HG03159 (cell line): ENCODE measurements around the gene NR1I3.

ENCODE experiments used
- ATAC-seq: cut with Tn5 transposase; IDR thresholded peaks from one replicate; pipeline ENCODE4 v1.9.1; 2021; ENCODE audit warnings: mild to moderate bottlenecking, moderate library complexity; ENCODE audit not compliant: unreplicated experiment

The NR1I3 gene

DNA sequence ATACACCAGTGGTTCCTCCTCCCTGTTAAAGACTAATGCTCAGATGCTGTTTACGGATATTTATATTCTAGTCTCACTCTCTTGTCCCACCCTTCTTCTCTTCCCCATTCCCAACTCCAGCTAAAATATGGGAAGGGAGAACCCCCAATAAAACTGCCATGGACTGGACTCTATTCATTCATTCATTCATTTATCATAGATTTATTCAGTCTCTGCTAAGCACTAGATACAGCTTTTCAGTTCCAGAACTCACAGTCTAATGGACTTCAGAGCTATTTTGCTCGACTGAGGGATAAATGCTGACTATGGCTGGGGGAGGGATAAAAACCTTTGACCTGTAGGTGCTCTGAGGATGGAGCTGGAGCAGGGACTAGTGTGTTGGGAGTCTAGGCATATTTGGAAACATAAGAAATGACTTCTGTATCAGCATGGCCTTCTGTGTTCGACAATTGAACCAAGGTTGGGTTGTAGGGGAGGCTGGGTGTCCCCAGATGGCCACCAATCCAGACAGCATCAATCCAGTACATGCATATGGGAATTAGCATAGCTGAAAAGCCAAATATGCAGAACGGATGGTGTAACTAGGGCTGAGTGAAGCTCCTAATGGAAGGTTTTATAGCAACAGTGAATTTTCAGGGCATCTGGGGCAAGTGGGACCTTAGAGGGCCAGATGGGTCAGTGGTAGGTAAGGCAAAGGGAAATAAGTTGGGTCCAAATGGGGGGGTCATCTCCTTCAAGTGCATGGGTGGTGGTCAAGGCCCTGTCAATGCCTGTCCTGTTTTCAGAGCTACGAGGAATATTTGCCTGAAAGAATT lies 18.7 kb downstream of the NR1I3 start:
- ATAC-seq = no peak

GRCh38 chr1:161218301-161219077 lies 19.5 kb downstream of the NR1I3 start:
- ATAC-seq = no peak

DNA sequence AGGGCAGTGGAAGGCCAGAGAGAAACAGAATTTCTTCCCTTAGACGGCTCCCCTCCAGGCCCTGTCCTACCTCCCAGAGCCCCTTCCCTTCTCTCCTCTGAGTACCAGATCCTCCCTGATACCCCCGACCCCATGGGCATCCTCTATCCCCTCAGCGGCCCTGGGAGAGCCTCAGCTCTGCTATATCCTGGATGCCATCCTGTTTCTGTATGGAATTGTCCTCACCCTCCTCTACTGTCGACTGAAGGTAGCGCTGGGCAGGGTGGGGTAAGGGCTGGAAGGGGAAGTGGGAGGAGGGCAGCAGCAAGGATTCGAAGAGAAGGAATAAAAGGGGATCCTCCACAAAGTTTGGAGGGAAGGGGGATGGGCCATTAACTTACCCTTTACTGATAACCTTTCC lies 20.2 kb downstream of the NR1I3 start:
- no peak for ATAC-seq

- peak; percentile 82 for ATAC-seq
These were observed 20.9 kb downstream of the NR1I3 start for GRCh38 chr1:161216945-161217712.

DNA sequence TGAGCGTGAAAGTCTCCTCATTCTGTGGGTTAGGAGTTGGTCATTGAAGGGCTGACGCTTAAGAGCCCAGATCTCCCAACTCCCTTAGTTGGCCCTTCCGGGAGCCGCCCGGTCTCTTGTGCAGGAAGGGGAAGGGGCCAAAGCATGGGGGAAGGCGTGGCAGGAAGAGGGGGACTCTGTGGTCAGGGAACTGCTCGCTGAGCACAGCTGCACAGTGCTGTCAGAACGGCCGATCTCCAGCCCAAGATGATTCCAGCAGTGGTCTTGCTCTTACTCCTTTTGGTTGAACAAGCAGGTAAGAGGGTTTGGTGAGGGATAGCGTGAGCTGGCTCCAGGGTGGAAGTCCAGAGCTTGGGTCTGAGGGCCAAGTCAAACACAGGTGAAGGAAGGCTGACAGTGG lies 22.9 kb downstream of the NR1I3 start, which contains the start of gene FCER1G:
FCER1G (plus strand) TSS at position 220 of the 400 bp plus-strand sequence; CDS start at position 247, 27 bp downstream.
- ATAC-seq = no peak

DNA sequence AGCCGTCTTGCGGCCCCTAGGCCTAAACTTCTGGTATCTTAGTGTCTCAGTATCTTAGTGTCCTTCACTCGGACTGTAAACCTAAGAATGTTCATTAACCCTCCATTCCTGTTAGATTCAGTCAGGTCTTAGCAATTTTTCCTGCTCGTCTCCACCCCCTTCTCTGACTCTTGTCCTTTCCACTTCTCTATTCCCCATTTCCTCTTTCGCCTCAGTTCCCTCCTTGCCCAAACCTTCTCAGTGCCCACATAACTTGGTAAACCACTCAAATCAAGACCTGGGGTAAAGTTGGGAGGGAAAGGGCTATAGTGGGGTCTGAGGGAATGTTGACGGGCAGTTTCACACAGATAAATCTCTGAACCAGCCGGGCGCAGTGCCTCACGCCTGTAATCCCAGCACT lies 23.6 kb downstream of the NR1I3 start:
- no peak for ATAC-seq

- ATAC-seq = peak; percentile 63
These were observed 28.1 kb downstream of the NR1I3 start for GRCh38 chr1:161209790-161210409.

DNA sequence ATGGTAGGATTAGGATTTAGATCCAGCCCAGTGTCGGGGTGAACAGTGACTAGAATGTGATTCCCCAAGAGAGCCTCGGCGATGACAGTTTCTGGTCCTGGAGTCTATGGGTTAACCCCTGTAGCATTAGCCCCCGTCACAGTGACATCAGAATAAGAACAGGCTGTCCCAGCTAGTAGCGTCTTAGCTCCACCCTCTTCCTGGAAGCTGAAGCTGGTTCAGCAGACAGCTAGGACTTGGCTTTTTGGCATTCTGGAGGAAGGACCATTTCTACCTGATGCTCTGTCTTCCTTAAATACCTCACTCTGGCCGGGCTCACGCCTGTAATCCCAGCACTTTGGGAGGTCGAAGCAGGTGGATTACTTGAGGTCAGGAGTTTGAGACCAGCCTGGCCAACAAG lies 30.8 kb downstream of the NR1I3 start:
- ATAC-seq = no peak

GRCh38 chr1:161206411-161207140 lies 31.4 kb downstream of the NR1I3 start:
- no peak for ATAC-seq

DNA sequence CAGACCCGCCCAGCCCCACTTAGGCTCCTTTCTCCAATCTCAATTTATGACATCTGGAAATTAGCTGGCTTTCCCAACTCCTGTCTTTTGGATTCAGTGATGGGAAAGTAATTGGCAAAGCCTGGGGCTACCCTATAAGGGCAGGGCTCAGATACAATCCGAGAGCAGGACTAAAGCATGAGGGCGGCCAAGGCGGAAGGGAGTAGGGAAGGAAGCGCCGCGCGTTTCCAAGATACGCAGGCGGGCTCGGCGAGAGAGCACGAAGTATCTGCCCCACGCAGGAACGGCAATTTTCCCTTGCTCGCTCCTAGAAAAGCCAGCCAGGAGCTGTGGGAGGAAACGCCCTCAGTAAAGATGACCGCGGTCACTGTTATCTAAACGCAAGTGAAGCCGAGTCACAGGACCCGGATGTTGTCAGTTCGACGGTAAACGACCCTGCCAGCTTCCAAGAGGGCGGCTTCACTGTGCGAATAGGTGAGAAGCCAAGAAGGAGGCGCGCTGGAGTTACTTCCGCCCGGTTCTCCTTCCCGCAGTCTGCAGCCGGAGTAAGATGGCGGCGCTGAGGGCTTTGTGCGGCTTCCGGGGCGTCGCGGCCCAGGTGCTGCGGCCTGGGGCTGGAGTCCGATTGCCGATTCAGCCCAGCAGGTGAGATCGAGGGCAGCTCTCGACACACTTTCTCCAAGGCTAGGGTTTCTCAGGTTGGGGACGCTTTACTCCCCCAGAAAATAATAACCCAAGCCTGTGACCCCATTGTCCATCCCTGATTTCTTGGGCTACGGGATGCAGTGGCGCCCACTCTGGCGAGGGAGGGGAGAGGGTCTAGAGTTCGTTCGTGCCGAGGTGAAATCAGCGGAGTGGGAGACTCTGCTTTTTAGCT lies 35.9 kb downstream of the NR1I3 start, which contains the start of gene NDUFS2:
NDUFS2 (plus strand) TSS at position 532 of the 877 bp plus-strand sequence; CDS start at position 551, 19 bp downstream.
- ATAC-seq = peak; percentile 94

- ATAC-seq = peak; percentile 9
These were observed 36.8 kb downstream of the NR1I3 start for GRCh38 chr1:161200992-161201835.

GRCh38 chr1:161200421-161200991 lies 37.5 kb downstream of the NR1I3 start:
- no peak for ATAC-seq

GRCh38 chr1:161199506-161200139 lies 38.4 kb downstream of the NR1I3 start:
- ATAC-seq = no peak

DNA sequence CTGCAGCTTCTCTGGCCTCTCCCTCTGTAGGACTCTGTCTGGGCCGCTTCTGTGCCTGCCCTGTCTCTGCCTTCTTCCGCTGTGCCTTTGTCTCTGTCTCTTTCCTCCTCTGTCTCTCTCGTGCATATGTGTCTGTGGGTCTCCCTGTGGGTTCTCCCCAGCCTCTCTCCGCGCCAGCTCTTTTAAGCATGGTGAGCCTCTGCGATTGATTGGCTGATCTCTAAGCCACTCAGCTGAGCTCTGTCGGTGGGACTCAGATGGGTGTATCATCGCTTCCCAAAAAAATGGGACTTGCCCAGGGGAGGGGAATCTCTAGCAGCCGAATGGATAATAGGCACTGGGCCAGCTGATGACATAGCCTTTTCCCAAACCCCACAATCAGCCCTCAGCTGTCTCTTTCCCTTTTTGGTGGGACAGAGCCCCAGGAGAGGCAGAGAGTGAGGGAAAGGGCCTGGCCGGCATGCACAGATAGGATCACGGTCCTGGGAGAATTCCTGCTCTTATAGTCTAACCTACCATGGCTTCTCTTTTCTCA lies 39.0 kb downstream of the NR1I3 start, which contains the start of gene ADAMTS4:
ADAMTS4 (minus strand) TSS at position 158 of the 535 bp plus-strand sequence. CDS start 427 bp downstream, outside the sequence.
- no peak for ATAC-seq

DNA sequence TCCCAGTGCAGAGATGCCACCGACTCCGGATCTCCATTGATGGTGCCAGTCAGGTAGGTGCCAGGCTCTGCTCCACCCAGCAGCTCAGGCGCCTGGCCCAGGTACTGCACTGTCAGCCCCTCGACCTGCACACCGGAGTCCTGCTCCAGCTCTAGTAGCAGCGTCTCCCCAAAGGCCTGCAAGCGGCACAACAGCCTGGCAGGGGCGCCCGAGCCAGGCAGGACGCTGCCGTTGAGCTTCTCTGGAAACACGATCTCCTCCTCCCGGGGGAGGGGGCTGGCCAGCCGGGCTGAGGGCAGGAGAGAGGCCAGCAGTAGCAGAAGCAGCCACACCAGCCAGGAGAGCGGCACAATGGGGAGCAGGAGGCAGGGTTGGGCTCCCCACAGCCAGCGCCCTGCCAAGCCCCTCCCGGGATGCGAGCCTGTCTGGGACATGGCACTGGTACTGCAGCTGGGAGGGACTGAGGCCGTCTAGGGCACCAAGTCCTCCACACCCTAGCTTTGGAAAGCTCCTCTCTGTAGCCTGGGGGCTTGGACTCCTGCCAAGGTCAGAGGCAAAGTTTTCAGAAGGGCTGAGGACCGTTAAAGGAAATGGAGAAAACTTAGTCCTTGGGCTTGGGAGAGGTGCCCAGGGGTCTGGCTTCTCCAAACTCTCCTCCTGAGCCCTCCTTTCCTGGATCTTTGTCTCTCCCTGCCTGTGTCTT lies 39.7 kb downstream of the NR1I3 start:
- ATAC-seq = no peak

- no peak for ATAC-seq
These were observed 40.3 kb downstream of the NR1I3 start for GRCh38 chr1:161197560-161198193.
